Body of pancreas (tissue), 4 donors: ENCODE results near the gene TMF1.

Source experiments
- POLR2A ChIP-seq, 3 donors: fragments of 450-650 bp; IDR thresholded peaks; one replicate each; pipeline ENCODE4 v1.6.1; 2016; ENCODE audit warnings: antibody characterized with exemption in 3 of 3, mild to moderate bottlenecking in 2 of 3
- TF ChIP-seq, protein P1 (sequence below), 7 experiments: fragments of 450-650 bp in 4 of 7; fragments of 200-600 bp in 3 of 7; sonication (generic) in 3 of 7; IDR thresholded peaks; one replicate each; pipeline ENCODE4 v1.5.1; 2016 to 2019; ENCODE audit warnings: antibody characterized with exemption in 7 of 7

DNA sequence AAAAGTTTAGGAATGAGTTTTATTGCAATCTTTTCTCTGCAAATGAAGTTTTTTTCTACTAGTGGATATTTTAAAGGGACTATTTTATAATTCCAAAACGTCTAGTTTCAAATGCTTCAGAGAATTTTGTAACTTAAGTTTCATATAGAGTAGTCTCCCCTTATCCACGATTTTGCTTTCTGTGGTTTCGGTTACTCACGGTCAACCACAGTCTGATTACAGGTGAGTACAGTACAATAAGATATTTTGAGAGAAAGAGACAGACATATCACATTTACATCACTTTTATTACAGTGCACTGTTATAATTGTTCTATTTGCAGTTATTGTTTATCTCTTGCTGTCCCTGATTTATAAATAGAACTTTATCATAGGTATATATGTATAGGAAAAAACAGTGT lies 31.3 kb downstream of the TMF1 start:
- TF ChIP-seq, protein P1, sequence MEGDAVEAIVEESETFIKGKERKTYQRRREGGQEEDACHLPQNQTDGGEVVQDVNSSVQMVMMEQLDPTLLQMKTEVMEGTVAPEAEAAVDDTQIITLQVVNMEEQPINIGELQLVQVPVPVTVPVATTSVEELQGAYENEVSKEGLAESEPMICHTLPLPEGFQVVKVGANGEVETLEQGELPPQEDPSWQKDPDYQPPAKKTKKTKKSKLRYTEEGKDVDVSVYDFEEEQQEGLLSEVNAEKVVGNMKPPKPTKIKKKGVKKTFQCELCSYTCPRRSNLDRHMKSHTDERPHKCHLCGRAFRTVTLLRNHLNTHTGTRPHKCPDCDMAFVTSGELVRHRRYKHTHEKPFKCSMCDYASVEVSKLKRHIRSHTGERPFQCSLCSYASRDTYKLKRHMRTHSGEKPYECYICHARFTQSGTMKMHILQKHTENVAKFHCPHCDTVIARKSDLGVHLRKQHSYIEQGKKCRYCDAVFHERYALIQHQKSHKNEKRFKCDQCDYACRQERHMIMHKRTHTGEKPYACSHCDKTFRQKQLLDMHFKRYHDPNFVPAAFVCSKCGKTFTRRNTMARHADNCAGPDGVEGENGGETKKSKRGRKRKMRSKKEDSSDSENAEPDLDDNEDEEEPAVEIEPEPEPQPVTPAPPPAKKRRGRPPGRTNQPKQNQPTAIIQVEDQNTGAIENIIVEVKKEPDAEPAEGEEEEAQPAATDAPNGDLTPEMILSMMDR (IDR thresholded peaks at IDR 0.05), result no peak
- TF ChIP-seq POLR2A (IDR thresholded peaks at IDR 0.05), result no peak
